DOHH2 (cell line): ENCODE measurements around the gene ZRANB1.
A peak's percentile ranks its signal among the peaks of the same experiment; 100 is the strongest.

Experiments used
- H3F3A ChIP-seq: fragments of 200-600 bp; sonication (generic), shearing (Covaris generic); 2 replicates; pipeline ENCODE4 v1.6.0; 2016; ENCODE audit warnings: antibody characterized with exemption, mild to moderate bottlenecking; ENCODE audit not compliant: control insufficient read depth, insufficient read depth
- H3K27ac ChIP-seq: fragments of 200-600 bp; sonication (generic); 2 replicates; pipeline ENCODE4 v1.5.1; 2014; ENCODE audit warnings: low read depth, mild to moderate bottlenecking, low read length, moderate library complexity
- H3K27me3 ChIP-seq: fragments of 200-600 bp; sonication (generic); 2 replicates; pipeline ENCODE4 v1.6.1; 2014; ENCODE audit warnings: mild to moderate bottlenecking, low read length, mixed read lengths; ENCODE audit not compliant: control insufficient read depth
- H3K36me3 ChIP-seq: fragments of 200-600 bp; sonication (generic); 2 replicates; pipeline ENCODE4 v1.6.1; 2014; ENCODE audit warnings: mild to moderate bottlenecking, low read length, moderate library complexity, mixed read lengths; ENCODE audit not compliant: control insufficient read depth
- H3K4me1 ChIP-seq: fragments of 200-600 bp; sonication (generic); 2 replicates; pipeline ENCODE4 v1.6.1; 2014; ENCODE audit warnings: mild to moderate bottlenecking, low read length, mixed read lengths; ENCODE audit not compliant: control insufficient read depth
- H3K4me2 ChIP-seq: fragments of 200-600 bp; sonication (generic); 2 replicates; pipeline ENCODE4 v1.6.0; 2014; ENCODE audit warnings: mild to moderate bottlenecking, low read length, moderate library complexity
- H3K4me3 ChIP-seq: fragments of 200-600 bp; sonication (generic); 2 replicates; pipeline ENCODE4 v1.5.1; 2014; ENCODE audit warnings: mild to moderate bottlenecking, low read length, mixed read lengths
- H3K79me2 ChIP-seq: fragments of 200-600 bp; sonication (generic); 2 replicates; pipeline ENCODE4 v1.6.1; 2014; ENCODE audit warnings: mild to moderate bottlenecking, low read length, mixed read lengths; ENCODE audit not compliant: control insufficient read depth
- H3K9me2 ChIP-seq: fragments of 200-600 bp; sonication (generic); replicated peaks from 2 replicates; pipeline ENCODE4 v1.6.1; 2014; ENCODE audit warnings: mild to moderate bottlenecking, low read length, mixed read lengths; ENCODE audit not compliant: control insufficient read depth
- H3K9me3 ChIP-seq: fragments of 200-600 bp; sonication (generic); 2 replicates; pipeline ENCODE4 v1.6.1; 2014; ENCODE audit warnings: antibody characterized with exemption, low read length, mixed read lengths; ENCODE audit not compliant: control insufficient read depth, insufficient read depth
- H4K20me1 ChIP-seq: fragments of 200-600 bp; sonication (generic); 2 replicates; pipeline ENCODE4 v1.6.0; 2014; ENCODE audit warnings: low read depth, mild to moderate bottlenecking, antibody characterized with exemption, low read length, moderate library complexity; ENCODE audit not compliant: control insufficient read depth, insufficient read depth
- EZH2phosphoT487 ChIP-seq: fragments of 200-600 bp; sonication (generic); IDR thresholded peaks from 2 replicates; pipeline ENCODE4 v1.6.1; 2017; ENCODE audit warnings: borderline replicate concordance, mild to moderate bottlenecking, antibody characterized with exemption, low read length, moderate library complexity, mixed read lengths
- TF ChIP-seq, protein P1 (sequence below): fragments of 200-600 bp; sonication (generic); IDR thresholded peaks from one replicate; pipeline ENCODE4 v1.5.1; 2014; ENCODE audit warnings: antibody characterized with exemption, mild to moderate bottlenecking, low read depth, low read length; ENCODE audit not compliant: poor library complexity, severe bottlenecking

The ZRANB1 gene

DNA sequence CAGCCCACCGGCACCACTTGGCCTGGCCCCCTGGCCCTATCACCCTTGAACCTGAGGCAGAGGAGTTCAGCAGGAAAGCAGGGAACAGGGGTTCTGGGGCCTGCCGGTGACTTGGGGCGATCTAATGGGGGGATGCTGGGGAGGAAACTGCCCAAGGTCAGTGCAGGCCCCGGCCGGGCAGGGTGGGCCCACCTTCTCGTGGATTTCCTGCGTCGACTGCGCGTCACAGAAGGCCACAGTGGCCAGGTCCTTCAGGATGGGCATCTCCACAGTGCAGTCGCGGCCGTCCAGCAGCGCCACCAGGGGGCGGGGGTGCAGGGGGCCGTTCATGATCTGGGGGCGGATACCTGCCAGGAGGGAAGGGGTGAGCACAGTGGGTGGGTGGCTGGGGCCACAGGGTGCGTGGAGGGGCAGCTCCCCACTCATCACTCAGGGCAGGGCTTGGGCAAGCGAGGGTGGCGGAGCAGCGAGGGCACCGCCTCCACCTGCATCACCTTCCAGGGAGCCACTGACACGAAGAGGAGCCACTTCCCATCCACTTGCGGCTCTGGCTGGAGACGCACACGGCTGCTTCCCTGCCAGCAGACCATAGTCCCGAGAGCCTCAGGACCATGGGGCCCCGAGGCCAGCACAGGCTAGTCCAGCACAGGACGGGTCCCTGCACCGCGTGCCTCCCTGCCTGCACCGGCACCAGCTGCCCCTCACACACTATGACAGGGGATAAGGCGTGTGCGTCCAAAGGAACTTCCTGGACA is 61.4 kb downstream of the ZRANB1 start:
- Histone ChIP-seq H3K27ac (no peak overlapping the region), H3K4me2 (no peak overlapping the region), H3K79me2 (no peaks in the 10 kb centered on the region), H3K36me3 (no peaks in the 10 kb centered on the region), H3F3A (no peaks in the 10 kb centered on the region), H3K9me3 (no peaks in the 10 kb centered on the region), H3K4me1 (no peaks in the 10 kb centered on the region), H3K9me2 (no peaks in the 10 kb centered on the region), H3K27me3 (no peaks in the 10 kb centered on the region), H3K4me3 (no peak overlapping the region), H4K20me1 (no peaks in the 10 kb centered on the region)
- TF ChIP-seq, protein P1, sequence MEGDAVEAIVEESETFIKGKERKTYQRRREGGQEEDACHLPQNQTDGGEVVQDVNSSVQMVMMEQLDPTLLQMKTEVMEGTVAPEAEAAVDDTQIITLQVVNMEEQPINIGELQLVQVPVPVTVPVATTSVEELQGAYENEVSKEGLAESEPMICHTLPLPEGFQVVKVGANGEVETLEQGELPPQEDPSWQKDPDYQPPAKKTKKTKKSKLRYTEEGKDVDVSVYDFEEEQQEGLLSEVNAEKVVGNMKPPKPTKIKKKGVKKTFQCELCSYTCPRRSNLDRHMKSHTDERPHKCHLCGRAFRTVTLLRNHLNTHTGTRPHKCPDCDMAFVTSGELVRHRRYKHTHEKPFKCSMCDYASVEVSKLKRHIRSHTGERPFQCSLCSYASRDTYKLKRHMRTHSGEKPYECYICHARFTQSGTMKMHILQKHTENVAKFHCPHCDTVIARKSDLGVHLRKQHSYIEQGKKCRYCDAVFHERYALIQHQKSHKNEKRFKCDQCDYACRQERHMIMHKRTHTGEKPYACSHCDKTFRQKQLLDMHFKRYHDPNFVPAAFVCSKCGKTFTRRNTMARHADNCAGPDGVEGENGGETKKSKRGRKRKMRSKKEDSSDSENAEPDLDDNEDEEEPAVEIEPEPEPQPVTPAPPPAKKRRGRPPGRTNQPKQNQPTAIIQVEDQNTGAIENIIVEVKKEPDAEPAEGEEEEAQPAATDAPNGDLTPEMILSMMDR = peak; percentile 32
- no peak for TF ChIP-seq EZH2phosphoT487

DNA sequence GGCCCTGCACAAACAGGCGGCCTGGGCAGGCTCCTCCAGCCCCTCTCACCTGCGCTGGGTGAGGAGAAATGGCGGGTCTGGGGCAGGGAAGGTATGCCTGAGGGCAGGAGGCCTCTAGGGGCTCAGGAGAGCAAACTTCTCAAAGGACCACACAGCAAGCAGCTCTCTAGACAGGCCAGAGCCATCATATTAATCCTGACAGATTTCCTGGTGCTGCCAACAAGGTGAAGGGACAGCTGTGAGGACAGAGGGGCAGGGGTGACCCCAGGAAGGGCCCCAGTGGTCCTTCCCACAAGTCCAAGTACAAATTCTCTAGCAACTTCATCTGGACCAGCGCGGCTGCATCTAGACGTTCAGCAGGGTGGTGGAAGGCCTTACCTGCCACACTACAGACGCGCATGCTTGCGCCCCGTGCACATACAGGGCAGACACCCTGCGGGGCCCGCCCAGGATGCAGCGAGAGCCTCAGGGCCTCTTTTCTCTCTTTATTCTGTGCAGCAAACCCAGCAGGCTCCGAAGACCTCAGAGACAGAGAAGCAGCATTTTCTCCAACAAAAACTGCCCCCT is 62.1 kb downstream of the ZRANB1 start:
- no peaks in the 10 kb centered on the region for H3K9me2 ChIP-seq
- no peaks in the 10 kb centered on the region for H3K4me1 ChIP-seq
- no peak for TF ChIP-seq EZH2phosphoT487
- TF ChIP-seq, protein P1 = no peak
- H4K20me1 ChIP-seq = no peaks in the 10 kb centered on the region
- no peak overlapping the region for H3K4me2 ChIP-seq
- no peaks in the 10 kb centered on the region for H3F3A ChIP-seq
- H3K79me2 ChIP-seq = no peaks in the 10 kb centered on the region
- no peaks in the 10 kb centered on the region for H3K9me3 ChIP-seq
- no peak overlapping the region for H3K4me3 ChIP-seq
- no peaks in the 10 kb centered on the region for H3K27me3 ChIP-seq
- no peak overlapping the region for H3K27ac ChIP-seq
- H3K36me3 ChIP-seq = no peaks in the 10 kb centered on the region

DNA sequence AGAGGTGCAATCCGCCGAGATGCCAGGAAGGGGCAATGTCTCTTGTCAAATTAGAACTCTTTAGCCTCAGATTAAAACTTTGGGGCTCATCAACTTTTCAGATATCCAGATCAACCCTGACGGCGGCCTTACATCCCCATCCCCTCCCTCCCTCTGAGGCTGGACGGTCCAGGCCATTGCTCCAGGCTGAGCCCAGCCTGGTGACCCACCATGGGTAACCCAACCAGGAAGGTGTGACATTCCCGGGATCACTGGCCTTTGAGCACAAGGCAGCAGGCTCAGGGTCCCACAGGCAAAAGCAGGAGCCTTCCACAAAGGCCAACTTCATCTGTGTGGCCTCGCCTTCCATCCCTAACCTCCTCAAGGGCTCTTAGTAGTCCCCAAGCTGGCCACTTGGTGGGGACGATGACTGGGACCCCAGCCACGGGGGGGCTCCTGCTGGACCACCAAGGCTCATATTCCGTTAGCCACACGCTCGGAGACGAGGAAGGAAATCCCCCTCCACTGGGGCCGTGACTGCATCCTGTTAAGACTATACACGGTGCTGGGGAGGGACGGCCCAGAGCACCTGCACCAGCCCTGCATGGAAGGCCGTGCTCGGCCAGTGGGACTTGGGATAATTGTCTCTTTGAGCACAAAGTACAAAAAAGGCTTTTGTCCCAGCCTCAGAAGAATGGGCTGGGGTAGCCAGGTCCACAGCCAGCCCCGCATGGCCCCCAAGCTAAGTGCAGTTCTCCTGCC is 62.8 kb downstream of the ZRANB1 start:
- Histone ChIP-seq H3K4me1 (no peaks in the 10 kb centered on the region), H3K4me3 (no peak overlapping the region), H4K20me1 (no peaks in the 10 kb centered on the region), H3K9me3 (no peaks in the 10 kb centered on the region), H3K27me3 (no peaks in the 10 kb centered on the region), H3K79me2 (no peaks in the 10 kb centered on the region), H3K9me2 (no peaks in the 10 kb centered on the region), H3K4me2 (no peak overlapping the region), H3F3A (no peaks in the 10 kb centered on the region), H3K36me3 (no peaks in the 10 kb centered on the region), H3K27ac (no peak overlapping the region)
- TF ChIP-seq, protein P1 = no peak
- TF ChIP-seq EZH2phosphoT487 = no peak
